CD4-positive, alpha-beta T cell treated with Interleukin-10 for 1 hour (primary cell): Measurements from ENCODE around the gene ITGB1BP1.

Source experiments
- DNase-seq: peaks from one replicate; pipeline ENCODE4 v3.0.0-alpha.2; 2020

The ITGB1BP1 gene, protein sequence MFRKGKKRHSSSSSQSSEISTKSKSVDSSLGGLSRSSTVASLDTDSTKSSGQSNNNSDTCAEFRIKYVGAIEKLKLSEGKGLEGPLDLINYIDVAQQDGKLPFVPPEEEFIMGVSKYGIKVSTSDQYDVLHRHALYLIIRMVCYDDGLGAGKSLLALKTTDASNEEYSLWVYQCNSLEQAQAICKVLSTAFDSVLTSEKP

DNA sequence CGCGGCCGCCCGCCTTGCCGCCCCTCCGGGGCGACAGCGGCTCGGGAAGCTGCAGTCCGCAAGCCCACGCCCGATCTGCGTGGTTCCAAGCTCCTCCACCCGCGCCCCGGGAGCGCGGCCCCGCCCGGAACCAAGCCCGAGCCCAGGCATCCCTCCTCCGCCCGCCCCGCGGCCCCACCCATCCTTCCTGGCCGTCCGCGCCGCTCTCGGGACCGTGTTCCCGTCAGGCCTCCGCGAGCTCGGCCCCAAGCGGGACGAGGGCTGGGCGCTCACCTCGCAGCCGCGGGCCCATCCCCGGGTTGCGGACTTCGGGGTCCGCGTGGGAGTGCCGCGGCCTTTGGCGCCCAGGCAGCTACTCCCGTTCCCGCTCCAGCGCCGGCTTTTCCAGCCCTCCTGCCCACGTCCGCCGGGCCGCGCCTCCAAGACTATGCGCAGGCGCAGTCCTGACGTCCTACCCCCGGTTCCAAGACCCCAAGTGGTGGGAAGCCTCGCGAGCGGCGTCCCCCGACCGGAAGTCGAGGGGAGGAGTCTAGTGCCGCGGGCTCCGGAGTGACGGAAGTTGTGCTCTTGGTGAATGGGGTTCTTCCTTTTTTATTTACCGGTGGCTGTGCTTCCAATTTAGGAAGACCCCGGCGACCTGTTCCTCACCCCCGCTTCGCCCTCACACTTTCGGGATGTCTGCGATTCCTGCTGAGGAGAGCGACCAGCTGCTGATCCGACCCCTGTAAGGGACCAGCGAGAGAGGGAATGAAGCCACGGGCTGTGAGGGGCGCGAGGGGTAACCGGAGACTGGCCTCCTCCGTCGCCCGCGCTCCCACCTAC, at the start of gene ITGB1BP1, which contains the start of gene CPSF3:
Gene ITGB1BP1, minus strand, starts transcription at position 429 of the 822 bp plus-strand sequence. CDS start 4,831 bp downstream, outside the sequence.
Gene CPSF3, plus strand, starts transcription at position 555 of the 822 bp plus-strand sequence. Its CDS starts 120 bp downstream, at position 675.
- DNase-seq: peak; percentile 97

DNA sequence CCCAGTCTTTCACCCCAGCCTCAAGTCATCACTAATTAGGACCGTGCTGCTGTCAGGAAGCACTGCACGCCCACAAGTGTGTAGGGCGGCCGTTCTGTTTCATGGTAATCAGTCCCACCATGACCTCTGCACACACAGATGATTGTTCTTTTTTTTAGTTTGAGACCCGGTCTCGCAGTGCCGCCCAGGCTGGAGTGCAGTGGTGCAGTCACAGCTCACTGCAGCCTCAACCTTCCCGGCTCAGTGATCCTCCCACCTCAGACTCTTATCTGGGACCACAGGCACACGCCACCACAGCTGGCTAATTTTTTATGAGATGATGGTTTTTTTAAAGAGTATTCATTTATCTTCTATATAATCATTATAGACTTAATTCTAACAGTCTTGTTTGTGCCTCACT, 49.2 kb upstream of the ITGB1BP1 start:
- no peak for DNase-seq

DNA sequence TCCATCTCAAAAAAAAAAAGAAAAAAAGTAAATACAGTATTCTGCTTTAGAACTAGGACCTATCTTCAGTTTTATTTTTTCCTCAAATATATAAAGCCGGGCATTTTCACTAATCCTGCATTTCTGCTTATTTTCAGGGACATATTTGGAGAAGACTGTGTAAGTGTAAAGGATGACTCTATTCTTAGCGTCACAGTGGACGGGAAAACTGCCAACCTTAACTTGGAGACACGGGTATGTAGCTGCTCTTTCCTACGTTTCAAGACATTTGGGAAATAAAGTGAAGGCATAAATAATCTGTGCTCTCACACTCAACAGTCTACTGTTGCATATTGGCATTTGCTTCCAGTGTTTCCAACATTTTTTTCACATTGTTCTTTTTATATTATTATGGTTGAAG, 47.9 kb upstream of the ITGB1BP1 start:
- DNase-seq: no peak

DNA sequence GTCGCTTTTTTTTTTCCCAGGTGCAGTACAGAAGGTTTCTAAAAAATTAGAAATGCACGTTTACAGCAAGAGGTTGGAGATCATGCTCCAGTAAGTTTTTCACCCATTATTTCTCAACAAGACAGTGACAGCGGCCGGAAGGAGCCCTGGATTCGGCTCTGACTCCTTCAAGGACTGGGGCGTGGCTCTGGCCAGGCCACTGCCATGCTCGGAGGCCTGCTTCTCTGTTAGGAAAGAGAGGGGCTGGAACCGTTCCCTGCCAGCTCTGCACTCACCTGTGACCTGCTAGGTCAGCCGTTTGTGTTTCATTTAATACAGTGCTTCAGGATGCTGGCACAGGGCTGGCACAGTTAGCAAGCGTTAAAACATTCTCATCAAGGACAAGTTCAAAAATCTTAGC, 44.4 kb upstream of the ITGB1BP1 start:
- no peak for DNase-seq

DNA sequence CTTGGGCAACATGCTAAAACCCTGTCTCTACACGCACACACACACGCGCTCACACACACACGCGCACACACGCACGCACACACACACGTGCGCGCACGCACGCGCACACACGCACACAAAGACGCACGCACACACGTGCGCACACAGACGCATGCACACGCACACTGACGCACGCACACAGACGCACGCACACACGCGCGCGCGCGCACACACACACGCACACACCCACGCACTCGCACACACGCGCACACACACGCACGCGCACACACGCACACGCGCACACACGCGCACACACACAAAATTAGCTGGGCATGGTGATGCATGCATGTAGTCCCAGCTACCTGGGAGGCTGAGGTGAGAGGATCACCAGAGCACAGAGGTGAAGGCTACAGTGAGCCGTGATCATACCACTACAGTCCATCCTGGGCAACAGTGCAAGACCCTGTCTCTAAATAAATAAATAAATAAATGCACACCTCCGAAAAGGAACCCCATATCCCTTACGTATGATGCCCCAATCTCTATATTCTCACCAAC, 42.9 kb upstream of the ITGB1BP1 start:
- DNase-seq: no peak

DNA sequence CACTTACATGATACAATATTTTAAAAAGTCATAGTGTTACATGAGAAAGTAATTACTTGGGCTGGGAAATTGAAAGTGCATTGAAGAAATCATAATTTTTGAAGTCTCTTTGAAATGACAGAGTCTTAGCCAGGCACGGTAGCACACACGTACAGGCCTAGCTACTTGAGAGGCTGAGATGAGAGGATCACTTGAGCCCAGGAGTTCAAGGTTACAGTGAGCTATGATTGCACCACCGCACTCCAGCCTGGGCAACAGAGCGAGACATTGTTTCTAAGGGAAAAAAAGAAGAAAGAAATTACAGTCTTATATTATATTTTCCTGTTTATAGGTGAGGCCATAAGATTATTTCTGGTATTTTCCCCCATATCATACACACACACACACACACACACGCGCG, 41.8 kb upstream of the ITGB1BP1 start:
- DNase-seq: no peak

DNA sequence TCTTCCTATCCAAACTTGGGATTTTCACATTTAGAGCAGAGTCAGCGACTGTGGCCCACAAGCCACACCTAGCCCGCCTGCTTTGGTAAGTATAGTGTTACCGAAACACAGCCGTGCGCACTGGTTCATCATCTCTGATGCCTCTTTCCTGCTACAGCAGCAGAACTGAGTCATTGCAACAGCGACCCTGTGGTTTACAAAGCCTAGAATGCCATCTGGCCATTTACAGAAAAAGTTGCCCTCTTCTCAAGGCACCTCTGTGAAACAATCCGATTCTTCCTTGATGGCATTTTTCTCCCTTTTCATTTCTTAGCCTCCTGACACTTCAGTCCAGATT, 40.3 kb upstream of the ITGB1BP1 start:
- no peak for DNase-seq

DNA sequence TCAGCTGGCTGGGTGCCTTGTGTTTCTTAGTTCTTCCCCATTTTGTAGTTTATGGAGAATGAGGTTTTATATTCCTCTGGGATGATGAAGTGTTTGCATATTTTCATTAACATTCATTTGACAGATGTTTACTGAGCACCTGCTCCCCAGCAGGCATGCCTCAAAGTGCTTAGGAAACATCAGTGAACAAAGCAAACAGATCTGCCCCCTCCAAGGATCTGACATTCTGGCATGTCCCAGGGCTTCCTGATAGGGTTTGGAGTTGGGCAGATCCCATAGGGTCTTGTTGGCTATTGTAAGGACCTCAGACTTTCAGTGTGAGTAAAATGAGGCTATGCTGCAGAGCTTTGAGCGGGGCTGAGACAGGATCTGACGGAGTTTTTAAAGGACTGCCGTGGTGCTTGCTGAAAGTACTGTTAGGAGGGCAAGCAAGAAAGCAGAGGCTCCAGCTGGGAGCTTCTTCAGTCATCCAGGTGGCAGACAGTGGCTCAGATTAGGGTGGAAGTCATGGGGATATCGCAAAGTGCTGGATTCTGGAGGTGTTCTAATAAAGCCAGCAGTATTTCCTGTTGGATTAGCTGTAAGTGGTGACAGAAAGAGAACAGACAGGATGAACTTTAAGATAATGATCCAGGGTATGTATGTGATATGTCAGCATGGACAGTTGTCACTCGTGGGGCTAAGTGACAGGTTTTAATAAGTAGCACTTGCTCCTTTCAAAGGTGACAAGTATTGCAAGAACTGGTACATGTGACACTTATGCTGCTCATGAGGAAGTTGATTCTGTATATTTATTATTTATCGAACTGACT, 39.8 kb upstream of the ITGB1BP1 start:
- DNase-seq: no peak

DNA sequence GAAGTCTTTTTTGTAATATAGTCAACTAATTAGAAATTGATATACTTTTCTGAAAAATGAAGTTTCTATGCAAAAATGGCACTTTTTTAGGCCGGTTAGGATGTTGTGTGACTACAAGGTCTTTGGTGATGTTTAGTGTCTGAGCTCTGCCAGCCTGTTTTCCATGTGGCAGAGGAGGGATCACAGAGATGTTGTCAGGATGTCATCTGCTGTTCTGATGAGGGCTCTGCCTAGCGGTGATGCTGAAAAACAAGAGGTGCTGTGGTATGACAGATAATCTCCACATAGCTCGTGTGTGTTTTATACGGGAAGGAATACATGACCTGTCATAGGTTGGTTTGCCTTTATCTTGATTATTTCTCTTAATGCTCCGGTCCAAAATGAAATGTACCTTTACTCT, 39.0 kb upstream of the ITGB1BP1 start:
- no peak for DNase-seq

DNA sequence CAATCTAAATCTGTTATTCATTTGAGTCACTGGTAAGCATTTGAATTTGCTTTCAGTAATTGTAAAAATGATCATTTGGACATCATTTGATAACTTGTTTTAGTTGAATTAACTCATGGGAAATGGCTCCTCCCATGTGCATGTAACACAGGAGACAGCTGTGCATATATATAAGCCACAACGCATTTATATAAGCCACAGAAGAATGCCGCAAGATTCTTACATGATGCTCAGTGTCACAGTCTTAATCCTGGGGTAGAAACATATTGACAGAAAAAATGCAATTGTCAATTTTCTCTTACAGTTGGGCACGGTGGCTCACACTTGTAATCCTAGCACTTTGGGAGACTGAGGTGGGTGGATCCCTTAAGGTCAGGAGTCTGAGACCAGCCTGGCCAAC, 37.8 kb upstream of the ITGB1BP1 start:
- no peak for DNase-seq

DNA sequence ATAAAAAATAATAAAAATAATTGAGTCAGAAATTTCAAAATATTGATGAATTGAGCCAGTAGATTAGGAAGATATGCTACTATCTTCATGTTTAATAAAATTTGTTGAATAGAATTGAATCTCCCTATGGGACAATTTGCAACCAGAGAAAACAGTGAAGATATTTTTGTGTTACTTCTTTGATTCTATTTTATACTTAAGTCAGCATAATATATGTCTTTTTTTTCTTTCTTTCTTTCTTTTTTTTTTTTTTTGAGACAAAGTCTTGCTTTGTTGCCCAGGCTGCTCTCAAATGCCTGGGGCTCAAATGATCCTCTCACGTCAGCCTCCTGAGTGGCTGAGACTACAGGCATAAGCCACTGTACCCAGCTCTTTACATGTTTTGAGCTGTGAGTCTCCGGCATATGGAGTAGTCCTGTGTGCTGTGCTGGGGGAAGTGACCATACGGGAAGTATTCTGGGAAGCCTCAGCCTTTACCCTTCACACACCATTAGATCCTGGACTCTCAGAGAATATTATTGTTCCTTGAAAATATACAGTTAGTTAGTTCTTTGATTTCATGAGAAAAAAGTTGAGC, 37.2 kb upstream of the ITGB1BP1 start:
- DNase-seq: no peak

DNA sequence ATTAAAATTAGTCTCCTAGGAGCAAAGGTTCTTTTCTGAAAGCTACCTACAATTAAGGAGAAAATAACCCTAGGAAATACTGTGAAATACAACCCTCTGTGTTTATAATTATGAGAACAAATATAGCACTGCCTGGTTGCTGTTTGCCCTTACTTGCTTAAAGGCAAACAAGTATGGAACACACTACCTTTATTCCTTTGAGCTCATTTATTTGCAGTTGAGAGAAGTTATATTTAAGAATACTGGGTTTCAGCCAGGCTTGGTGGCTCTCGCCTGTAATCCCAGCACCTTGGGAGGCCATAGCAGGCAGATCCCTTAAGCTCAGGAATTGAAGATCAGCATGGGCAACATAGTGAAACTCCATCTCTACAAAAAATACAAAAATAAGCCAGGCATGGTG, 27.9 kb upstream of the ITGB1BP1 start:
- no peak for DNase-seq

DNA sequence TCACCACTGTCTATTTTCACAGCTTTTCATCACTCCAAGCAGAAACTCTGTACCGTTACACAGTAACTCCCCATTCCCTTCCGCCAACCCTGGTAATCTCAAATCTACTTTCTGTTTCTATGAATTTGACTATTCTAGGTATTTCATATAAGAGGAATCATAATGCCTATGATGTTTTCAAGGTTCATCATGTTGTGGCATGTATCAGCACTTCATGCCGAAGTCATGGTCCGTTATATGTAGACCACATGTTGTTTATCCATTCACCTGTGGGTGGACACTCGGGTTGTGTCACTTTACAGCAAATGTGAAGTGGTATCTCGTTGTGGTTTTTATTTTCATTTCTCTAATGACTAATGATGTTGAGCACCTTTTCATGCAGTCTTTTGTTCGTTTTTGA, 21.8 kb upstream of the ITGB1BP1 start:
- no peak for DNase-seq

DNA sequence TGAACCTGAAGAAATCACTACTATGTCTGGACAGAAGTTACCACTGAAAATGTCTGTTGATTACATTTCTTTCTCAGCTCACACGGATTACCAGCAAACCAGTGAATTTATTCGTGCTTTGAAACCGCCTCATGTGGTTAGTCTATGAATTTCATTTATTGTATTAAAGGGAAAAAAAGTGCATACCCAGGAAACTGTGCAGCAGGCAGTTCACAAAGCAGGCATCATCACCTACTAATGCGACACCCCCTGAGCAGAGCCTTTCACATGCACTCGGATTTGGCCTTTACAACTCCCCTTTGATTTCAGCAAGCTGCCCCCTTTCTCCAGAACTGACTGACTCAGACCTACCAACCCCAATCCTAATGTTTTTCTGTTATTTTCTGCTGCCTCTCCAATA, 20.2 kb upstream of the ITGB1BP1 start:
- DNase-seq: no peak

DNA sequence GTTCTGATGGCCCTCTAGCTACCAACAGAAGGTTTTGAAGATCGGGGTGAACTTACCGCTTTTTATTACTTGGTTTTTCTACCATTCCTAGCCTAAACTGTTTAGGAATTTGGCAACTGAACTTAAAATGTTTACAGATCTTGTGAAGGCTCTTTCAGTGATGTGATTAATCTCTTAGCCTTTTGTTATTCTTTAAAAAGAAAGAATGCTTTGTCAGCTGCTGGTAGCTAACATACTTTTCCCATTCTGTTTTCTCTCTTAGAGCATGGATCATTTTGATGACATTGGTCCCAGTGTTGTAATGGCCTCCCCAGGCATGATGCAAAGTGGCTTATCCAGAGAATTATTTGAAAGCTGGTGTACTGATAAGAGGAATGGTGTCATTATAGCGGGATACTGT, 18.2 kb upstream of the ITGB1BP1 start:
- DNase-seq: no peak

DNA sequence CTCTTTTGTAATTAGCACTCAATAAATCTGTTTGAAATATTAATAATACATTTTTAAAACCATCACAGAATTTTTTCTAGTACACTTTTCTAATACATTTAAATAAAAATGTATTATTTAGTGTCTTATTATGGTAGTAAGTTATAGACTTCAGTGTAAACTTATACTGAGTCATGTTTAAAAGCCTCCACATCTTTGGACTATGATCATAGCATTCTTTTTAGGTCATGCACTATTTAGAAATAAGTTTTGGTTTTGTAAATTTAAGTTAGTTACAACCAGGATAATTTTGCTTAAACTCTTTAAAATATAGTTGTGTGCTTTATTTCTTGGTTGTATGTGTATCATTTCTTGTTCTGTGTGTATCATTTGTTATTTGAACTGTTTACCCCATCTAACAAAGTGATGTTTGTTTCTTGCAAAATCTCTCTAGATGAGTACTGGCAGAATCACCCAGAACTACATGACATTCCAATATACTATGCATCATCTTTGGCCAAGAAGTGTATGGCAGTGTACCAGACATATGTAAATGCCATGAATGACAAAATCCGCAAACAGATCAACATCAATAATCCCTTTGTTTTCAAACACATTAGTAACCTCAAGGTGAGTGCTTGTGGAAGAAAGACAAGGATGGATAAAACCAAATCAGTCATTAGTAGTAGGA, 16.9 kb upstream of the ITGB1BP1 start:
- no peak for DNase-seq

DNA sequence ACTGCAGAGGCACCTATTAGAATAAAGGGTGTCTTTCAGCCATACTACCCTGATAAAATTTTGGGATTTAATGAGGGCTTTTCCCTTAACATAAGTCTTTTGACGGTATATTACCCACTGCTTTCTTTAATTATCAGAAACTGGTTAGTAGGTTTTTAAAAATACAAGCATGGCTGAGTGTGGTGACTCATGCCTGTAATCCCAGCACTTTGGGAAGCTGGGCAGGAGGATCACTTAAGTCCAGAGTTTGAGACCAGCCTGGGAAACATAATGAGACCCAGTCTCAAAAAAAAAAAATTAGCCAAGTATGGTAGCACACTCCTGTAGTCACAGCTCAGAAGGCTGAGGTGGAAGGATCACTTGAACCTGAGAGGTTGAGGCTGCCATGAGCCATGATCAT, 16.2 kb upstream of the ITGB1BP1 start:
- no peak for DNase-seq

DNA sequence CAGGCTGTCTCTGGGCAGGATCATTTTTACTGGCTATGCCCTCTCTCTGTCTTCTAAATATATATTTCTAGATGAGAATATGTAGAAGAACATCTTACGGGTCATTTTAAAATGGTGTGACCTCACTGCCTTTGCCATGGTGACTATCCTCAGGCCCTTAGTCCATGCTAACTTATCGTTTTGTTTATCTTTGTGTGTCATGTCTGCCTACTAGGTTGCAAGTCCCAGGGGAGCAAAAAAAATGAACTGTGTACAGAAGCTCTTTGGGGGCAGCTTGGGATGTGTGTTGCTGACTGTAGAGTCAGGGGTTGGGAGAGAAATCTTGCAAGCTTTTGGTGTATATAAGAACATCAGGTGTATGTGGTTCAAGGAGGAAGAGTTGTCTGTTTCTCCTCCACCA, 11.2 kb upstream of the ITGB1BP1 start:
- DNase-seq: no peak

DNA sequence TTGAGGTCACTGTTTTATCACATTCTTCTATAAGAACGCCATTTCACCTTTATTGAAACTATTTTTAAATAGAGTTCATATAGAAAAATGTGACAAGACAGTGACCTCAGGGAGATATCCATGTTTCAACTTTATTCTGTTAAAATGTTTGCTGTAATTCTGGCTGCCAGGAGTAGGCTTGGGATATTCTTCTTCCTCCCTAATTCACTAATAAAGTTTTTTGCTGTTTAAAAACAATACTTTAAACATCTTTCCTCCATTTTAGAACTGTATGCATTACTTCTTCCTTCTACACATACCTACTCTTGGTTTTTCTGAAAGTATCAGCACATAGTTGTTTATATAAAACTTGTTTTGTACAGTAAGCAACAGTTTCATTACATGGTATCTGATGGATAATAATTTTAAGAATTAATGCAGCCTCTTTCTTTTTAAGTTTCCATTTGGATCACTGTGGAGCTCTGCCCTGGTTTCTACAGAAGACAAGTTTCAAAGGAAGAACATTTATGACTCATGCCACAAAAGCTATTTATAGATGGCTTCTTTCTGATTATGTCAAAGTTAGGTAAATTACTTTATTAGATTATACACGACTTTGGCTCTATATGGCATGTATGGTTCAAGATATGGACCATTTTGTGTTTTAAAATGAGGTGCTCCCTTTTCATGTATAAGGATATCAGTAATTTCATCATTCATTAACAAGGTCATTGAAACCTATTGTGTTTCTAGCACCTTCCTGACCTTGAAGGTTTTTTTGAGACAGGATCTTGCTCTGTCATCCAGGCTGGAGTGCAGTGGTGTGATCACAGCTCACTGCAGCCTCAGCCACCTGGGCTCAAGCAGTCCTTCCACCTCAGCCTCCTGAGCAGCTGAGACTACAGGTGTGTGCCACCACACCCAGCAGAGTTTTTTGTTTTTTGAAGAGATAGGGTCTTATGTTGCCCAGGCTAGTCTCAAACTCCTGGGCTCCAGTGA, 7.3 kb upstream of the ITGB1BP1 start:
- DNase-seq: no peak

DNA sequence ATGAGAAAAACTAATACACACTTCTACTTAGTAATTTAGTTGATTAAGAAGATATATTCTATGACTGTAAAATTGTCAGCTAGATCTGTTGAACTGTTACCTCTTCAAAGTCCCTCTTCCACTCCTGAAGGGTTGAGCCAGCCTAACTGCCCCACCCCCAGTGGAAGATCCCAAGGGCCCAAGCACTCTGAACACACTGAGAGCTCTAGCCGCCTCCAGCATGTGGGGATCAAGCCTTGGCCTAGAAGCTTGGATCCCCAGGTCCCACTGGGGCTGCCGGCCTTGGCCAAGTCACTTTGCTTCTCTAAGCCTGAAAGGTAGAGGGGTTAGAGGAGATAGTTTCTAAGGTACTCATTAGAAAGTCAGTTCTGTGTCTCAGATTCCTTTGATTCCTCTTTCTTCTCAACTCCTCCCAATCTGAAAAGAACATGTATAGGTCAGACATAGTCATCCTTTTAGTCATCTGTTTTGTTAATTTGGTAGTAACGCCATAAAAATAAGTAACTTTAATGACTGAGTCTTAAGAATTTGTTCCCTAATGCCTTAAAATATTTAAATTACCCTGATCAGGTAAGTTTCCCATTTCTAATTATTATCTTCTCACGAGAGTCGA, 5.7 kb upstream of the ITGB1BP1 start:
- no peak for DNase-seq
